ENCODE results near the gene TTC1.
"Not testable (repeated sequence)": the region's sequence is repeated elsewhere in the genome, so short reads cannot be mapped to it uniquely, and the experiment has no call there.

The TTC1 gene

DNA sequence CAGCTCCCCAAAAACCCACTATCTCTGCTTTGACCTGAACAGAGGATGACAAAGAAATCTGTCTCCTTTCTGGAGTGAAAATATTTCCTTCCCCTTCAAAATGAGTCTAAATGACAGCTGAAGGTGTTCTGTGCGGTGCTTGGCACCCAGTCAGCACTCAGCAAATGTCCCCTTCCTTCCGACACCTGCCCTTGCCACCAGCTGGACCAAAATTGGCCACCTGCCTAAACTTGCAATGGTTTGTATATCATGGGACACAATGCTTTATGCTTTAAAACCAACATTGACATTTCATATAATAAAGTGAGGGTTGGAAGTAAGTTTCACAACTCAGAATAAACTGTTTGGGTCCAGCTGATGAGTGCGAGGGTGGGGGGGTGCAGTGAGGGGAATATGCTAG, 7.5 kb upstream of the TTC1 start:
- no peak for DNase-seq

DNA sequence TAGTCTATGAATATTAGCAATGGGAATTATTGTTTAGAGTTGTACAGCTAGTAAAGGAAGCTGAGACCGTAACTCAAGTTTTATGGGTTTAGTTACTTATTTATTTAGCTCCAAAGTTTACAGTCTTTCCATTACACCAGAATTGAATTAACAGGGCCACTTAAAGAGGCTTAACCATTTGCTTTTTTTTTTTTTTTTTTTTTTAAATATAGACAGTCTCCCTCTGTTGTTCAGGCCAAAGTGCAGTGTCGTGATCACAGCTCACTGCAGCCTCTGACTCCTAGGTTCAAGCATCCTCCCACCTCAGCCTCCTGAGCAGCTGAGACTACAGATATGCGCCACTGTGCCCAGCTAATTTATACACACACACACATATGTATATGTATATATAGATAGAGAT, 1.4 kb upstream of the TTC1 start:
- DNase-seq, result no peak

DNA sequence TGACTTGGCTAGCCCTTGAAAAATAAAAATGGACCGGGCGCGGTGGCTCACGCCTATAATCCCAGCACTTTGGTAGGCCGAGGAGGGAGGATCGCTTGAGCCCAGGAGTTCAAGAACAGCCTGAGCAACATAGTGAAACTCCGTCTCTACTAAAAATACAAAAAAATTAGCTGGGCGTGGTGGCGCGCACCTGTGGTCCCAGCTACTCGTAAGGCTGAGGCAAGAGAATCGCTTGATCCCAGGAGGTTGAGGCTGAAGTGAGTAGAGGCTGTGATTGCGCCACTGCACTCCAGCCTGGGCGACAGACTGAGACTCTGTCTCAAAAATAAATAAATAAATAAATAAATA, 436 bp upstream of the TTC1 start:
- not testable (repeated sequence) for DNase-seq

DNA sequence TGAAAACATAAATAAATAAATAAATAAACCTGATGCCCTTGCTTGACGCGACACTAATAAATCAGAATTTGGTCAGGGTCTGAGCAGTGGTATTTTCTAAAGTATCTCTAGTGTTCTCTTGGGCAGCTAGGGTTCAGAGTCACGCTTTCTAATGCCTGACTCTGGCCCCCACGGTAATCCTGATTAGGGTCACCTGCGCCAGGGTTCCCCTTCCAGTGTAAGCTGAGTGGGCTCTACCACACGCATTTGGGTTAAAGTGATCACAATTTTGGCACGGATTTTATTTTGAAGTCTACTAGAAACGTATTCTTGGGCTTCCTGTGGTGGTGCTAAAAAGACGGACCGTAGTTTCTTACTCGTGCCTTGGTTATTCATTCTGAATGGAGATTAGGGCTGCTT, 651 bp downstream of the TTC1 start:
- DNase-seq, result peak; percentile 10

DNA sequence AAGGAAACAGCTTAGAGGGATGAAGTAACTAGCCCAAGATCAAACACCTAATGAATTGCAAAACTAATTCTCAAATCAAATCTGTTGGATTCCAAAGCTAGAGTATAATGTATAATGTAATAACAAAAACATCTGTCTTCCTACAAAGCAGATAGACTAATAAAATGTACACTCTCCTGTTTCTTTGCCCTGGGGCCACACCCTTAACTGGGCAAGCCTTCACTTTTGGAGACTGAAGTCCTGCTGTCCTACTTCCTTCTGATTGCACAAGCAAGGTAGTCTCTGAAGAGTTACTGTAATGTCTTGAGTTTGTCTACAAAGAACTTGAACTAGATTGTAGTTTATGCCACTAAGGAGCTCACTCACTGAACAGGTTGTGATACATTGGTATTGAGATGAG, 2.5 kb downstream of the TTC1 start:
- DNase-seq, result no peak

GRCh38 chr5:160014197-160014596, 5.3 kb downstream of the TTC1 start:
- not testable (repeated sequence) for DNase-seq

DNA sequence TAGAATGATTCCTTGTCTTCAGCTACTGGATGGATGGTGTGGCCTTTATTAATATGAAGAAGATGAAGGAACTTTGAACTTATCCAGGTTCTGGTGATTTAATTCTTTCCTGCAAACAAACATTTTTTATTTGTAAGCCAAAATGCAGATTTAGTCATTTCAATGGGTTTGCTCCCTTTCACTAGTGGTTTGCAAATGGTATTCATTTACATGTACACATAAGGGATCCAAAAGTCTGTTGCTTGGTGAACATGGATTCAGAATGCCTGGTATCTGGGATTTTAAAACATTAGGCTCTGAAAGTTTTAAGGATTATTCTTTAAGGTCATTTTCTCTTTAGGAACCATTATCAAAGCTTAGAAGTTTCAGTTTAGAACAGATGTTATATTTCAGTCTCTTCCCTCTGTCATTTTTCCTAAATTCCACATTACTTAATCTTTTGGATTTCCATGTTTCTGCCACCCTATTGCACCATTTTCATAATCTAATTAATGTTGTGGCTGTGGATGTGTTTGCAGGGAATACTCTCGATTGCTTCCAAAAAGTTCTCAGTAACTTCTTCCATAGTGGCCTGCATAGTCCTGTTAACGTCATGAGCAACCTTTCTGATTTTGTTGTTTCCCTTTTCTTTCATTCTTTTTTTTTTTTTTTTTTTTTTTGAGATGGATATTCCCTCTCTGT, 10.1 kb downstream of the TTC1 start:
- DNase-seq, result no peak

DNA sequence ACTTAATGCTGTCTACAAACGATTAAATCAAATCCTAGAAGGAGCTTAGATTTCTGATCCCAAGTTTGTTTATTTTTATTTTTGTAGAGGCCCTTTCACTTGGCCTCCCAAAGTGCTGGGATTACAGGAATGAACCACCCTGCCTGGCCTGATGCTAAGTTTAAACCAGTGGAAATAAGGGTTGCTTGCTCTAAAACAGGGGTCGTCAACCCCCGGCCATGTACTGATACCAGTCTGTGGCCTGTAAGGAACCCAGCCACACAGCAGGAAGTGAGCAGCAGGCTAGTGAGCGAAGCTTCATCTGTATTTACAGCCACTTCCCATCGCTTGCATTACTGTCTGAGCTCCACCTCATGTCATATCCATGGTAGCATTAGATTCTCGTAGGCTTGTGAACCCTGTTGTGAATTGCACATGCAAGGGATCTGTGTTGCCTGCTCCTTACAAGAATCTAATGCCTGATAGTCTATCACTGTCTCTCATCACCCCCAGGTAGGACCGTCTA, 11.4 kb downstream of the TTC1 start:
- DNase-seq, result no peak

DNA sequence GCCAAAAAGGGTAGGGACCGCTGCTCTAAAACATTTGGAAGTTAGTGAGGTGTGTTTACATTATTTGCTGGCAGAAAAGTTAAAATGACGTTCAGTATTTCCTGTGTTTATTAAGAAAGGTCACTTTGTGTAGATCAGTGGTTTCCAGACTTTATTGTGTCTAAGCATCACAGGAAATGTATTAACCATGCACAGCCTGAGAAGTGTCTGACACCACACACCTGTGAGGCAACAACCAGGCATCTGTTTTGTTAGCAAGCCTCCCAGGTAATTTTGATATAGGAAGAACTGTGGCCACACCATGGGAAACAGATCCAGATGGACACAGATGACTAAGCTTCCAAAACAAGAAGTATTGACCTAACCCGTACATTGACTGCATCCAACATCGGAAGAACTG, 12.0 kb downstream of the TTC1 start:
- no peak for DNase-seq

GRCh38 chr5:160021831-160022446, 13.0 kb downstream of the TTC1 start:
- DNase-seq, result peak; percentile 86

DNA sequence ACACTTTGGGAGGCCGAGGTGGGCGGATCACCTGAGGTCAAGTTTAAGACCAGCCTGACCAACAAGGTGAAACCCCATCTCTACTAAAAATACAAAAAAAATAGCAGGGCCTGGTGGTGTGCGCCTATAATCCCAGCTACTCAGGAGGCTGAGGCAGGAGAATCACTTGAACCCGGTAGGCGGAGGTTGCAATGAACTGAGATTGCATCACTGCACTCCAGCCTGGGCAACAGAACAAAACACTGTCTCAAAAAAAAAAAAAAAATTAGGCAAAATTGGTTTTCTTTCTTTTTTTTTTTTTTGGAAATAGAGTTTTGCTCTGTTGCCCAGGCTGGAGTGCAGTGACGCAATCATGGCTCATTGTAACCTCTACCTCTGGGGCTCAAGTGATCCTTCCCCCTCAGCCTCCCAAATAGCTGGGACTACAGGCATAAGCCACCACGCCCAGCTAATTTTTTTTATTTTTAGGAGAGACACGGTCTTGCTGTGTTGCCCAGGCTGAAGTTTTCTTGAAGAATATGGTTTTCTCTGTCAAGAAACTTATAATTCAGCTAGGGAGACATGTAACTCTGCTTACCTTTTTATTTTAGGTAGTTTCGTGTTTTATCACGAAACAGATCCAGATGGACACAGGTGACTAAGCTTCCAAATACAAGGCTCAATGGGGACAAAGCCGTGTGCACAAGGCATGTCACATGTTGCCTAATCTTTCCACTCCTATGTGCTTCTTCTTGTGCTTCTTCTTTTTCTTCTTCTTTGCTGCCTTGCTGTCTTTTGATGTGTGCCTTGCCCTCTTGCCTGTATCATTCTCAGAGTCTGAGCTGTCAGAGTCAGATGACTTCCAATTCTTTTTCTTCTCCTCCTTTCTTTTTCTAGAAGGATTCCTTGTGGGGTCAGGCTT, 14.3 kb downstream of the TTC1 start:
- DNase-seq, result no peak

- no peak for DNase-seq
Measured at GRCh38 chr5:160023908-160024630, 15.1 kb downstream of the TTC1 start.

- no peak for DNase-seq
Measured at GRCh38 chr5:160029004-160029403, 20.1 kb downstream of the TTC1 start.

DNA sequence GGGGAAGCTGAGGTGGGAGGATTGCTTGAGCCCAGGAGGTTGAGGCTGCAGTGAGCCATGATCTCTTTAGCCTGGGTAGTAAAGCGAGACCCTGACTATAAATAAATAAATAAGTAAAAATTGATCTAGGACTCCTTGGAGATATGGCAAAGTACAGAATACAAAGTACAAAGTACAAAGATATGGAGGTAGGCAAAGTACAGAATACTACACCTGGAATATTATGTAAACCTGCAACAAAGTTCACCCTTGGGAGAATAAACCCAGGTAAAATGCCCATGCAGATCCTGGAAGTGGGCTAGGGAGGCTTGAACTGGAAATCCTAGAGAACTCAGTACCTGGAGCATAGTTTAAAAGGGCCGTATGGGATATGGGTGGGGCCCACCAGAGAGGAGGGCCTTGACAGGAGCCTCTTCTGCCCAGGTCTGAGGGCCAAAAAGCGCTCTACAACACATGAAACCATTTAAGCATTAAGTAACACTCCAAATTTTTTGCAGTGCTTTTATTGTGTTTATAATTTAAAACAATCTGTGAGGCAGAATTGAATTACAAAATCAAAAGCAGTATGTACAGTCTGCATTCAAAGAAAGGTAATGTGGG, 20.7 kb downstream of the TTC1 start:
- DNase-seq, result no peak

- DNase-seq, result no peak
Measured at GRCh38 chr5:160030631-160031377, 21.9 kb downstream of the TTC1 start.

DNA sequence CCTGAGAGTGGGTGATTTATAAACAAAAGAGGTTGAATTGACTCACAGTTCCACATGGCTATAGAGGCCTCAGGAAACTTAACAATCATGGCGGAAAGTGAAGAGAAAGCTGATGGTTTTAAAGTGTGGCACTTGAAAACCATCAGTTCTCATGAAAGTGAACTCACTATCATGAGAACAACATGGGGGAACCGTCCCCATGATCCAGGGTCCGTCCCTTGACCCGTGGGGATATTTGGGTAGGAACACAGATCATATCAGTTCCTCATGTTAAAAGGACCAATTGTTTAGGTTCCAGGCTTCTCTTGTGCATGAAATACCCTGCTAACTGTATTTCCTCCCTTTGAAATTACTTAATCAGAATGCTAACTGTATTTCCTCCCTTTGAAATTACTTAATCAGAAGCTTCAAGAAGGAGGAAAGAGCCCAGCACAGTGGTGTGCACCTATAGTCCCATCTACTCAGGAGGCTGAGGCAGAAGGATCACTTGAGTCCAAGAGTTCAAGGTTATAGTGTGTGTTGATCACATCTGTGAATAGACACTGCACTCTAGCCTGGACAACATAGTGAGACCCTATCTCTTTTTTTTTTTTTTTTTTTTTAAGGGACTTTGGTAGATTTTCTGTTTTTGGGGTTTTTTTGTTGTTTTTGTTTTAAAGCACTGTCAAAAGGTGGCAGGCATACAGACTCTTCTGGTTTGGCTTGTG, 24.8 kb downstream of the TTC1 start:
- no peak for DNase-seq

DNA sequence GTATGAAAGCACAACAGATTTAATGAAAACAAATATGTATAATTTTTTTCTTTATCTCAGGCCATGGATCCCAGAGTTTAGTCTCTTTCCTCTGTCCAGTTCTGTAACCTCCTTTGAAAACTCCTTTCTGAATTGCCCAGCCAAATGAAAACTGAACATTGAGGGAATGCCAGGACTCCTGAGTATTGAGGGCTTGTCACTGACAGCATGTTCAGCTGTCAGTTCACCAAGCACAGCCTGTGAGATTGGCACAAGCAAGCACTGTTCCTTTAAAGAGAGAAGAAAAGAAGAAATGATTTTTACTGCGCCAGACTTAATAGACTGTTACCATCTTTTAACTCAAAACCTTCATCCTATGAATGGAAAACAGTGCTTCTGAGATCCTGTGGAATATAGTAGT, 27.3 kb downstream of the TTC1 start:
- no peak for DNase-seq

DNA sequence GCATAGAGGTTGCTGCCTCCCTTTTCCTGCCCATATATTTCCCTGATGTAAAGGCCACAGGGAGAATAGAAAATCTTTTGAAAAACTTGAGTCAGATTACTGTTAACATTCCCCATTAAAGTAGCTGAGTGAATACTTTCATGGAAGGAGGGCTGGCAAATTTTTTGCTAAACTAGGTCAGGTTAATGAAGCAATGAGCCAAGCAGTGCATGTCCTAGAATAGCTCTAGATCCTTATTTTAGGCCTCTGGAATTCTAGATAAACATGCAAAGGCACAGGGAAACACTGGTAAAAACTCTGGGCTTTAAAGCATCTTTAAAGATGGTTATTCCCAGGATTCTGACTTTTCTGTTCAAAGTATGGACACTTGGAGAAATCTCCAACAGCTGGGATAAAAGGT, 27.9 kb downstream of the TTC1 start:
- DNase-seq, result no peak

GRCh38 chr5:160039810-160040470, 31.0 kb downstream of the TTC1 start:
- no peak for DNase-seq

GRCh38 chr5:160040471-160040835, 31.5 kb downstream of the TTC1 start:
- DNase-seq, result no peak

DNA sequence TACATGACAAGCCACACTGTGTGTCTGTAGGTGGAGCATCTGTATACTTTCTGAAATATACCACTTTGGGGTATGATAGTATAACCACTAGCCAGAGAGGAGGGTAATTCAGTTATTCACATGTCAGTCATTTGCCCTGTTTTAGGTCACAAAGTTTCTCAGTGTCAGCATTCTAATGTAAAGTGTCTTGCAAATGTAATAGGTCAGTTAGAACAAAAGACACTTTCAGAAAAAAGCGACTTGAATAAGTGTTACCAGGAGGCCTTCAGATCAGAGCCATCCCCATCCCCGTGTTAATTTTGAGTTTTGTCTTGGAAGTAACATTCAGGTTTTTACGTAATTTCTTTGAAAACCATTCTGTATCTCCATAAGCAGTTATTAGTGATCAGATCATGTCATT, 33.7 kb downstream of the TTC1 start:
- no peak for DNase-seq
